Sciatic nerve (tissue), 2 donors: Measurements from ENCODE around the gene CERKL. TPM values are rescaled to one million over a fixed set of nuclear protein-coding genes. Genes with fewer than 3 reads are reported as not detected.

Experiments
- ATAC-seq: fragments of 200-7000 bp; cut with Tn5 transposase; one replicate; pipeline ENCODE4 v1.9.1; 2020; ENCODE audit warnings: mild to moderate bottlenecking, moderate library complexity
- DNase-seq: peaks from one replicate; pipeline ENCODE4 v3.0.0-alpha.2; 2020; ENCODE audit warnings: low spot score
- intact Hi-C: fragments of 100-400 bp; cut with DNase I; formaldehyde crosslinking; loops from one replicate; pipeline ENCODE4 v1.14.2; 2022
- total RNA-seq: library from RNA; stranded (reverse); fragmentation: NEBNext Ultra II Directional; extraction: Animal tissue kit (Norgen Biotek cat#: 25700); gene quantifications from one replicate; pipeline ENCODE4 v1.2.1, GENCODE V29; 2021
- donor health status: DM: no; HTN: no; CAD: no.
- donor health status: DM: no; HTN: no; CAD: no.

CERKL gene
- total RNA-seq, 1 donor from 2014 or later: not detected

- intact Hi-C loops: no loop called here
- ATAC-seq: no peak
- no peak for DNase-seq
These were observed 22.7 kb upstream of the CERKL start for GRCh38 chr2:181679544-181679979.

- intact Hi-C loops: no loop called here
- DNase-seq (no peak), ATAC-seq (no peak)
These were observed 22.1 kb upstream of the CERKL start for GRCh38 chr2:181678861-181679543.

GRCh38 chr2:181677912-181678586 lies 21.1 kb upstream of the CERKL start:
- intact Hi-C loops: no loop called here
- DNase-seq: peak; percentile 79
- ATAC-seq: peak; percentile 77

- intact Hi-C loops: no loop called here
- no peak for DNase-seq
- ATAC-seq: no peak
These were observed 18.3 kb upstream of the CERKL start for GRCh38 chr2:181675254-181675653.

GRCh38 chr2:181674461-181674860 lies 17.6 kb upstream of the CERKL start:
- intact Hi-C loops: no loop called here
- ATAC-seq: no peak

GRCh38 chr2:181673173-181673572 lies 16.3 kb upstream of the CERKL start:
- DNase-seq (no peak), ATAC-seq (no peak)
- intact Hi-C loops: no loop called here

More at GRCh38 chr2:181674461-181674860, 17.6 kb upstream of the CERKL start:
- DNase-seq: no peak

- intact Hi-C loops: no loop called here
- DNase-seq (no peak), ATAC-seq (no peak)
These were observed 15.5 kb upstream of the CERKL start for GRCh38 chr2:181672255-181673008.

- ATAC-seq: no peak
- no peak for DNase-seq
These were observed 13.7 kb upstream of the CERKL start for GRCh38 chr2:181670632-181671031.

GRCh38 chr2:181667234-181667633 lies 10.3 kb upstream of the CERKL start:
- DNase-seq: no peak
- ATAC-seq: no peak
- intact Hi-C loops: no loop called here

More at GRCh38 chr2:181670632-181671031, 13.7 kb upstream of the CERKL start:
- intact Hi-C loops: no loop called here

GRCh38 chr2:181662287-181662686 lies 5.4 kb upstream of the CERKL start:
- DNase-seq (no peak), ATAC-seq (no peak)
- intact Hi-C loops: no loop called here

- intact Hi-C loops: no loop called here
- ATAC-seq (no peak), DNase-seq (no peak)
These were observed 3.3 kb upstream of the CERKL start for GRCh38 chr2:181660181-181660580.

- no peak for DNase-seq
- no peak for ATAC-seq
- intact Hi-C loops: no loop called here
These were observed 1.5 kb upstream of the CERKL start for GRCh38 chr2:181658444-181658843.

- DNase-seq: no peak
- intact Hi-C loops: no loop called here
These were observed 474 bp upstream of the CERKL start for GRCh38 chr2:181657379-181657778.

GRCh38 chr2:181655519-181655918 lies 1.4 kb downstream of the CERKL start:
- ATAC-seq: no peak
- intact Hi-C loops: no loop called here

More at GRCh38 chr2:181657379-181657778, 474 bp upstream of the CERKL start:
- no peak for ATAC-seq

GRCh38 chr2:181649436-181649979 lies 7.4 kb downstream of the CERKL start:
- ATAC-seq (no peak), DNase-seq (no peak)
- intact Hi-C loops: no loop called here

More at GRCh38 chr2:181655519-181655918, 1.4 kb downstream of the CERKL start:
- no peak for DNase-seq

GRCh38 chr2:181648478-181649155 lies 8.3 kb downstream of the CERKL start:
- DNase-seq (no peak), ATAC-seq (no peak)
- intact Hi-C loops: no loop called here

- intact Hi-C loops: no loop called here
- DNase-seq: no peak
- ATAC-seq: no peak
These were observed 10.4 kb downstream of the CERKL start for GRCh38 chr2:181646415-181646987.

- intact Hi-C loops: no loop called here
- no peak for ATAC-seq
- no peak for DNase-seq
These were observed 13.8 kb downstream of the CERKL start for GRCh38 chr2:181643151-181643550.

GRCh38 chr2:181642086-181642485 lies 14.8 kb downstream of the CERKL start:
- ATAC-seq (no peak), DNase-seq (no peak)
- intact Hi-C loops: no loop called here
